Erythroblast (primary cell): ENCODE measurements around the gene KAT8.
"Not testable (repeated sequence)": the region's sequence is repeated elsewhere in the genome, so short reads cannot be mapped to it uniquely, and the experiment has no call there.

Source experiments
- DNase-seq, 2 experiments: peaks; one replicate each; lab custom pipeline; 2025; lab: John Stamatoyannopoulos, UW
- GATA1 ChIP-seq: IDR thresholded peaks from 2 replicates; pipeline ENCODE4 v1.6.1; 2011; ENCODE audit warnings: low read depth, mild to moderate bottlenecking, control low read depth, low read length, moderate library complexity
- POLR2A ChIP-seq: IDR thresholded peaks from 2 replicates; pipeline ENCODE4 v1.6.1; 2011; ENCODE audit warnings: mild to moderate bottlenecking, low read length

KAT8 gene

DNA sequence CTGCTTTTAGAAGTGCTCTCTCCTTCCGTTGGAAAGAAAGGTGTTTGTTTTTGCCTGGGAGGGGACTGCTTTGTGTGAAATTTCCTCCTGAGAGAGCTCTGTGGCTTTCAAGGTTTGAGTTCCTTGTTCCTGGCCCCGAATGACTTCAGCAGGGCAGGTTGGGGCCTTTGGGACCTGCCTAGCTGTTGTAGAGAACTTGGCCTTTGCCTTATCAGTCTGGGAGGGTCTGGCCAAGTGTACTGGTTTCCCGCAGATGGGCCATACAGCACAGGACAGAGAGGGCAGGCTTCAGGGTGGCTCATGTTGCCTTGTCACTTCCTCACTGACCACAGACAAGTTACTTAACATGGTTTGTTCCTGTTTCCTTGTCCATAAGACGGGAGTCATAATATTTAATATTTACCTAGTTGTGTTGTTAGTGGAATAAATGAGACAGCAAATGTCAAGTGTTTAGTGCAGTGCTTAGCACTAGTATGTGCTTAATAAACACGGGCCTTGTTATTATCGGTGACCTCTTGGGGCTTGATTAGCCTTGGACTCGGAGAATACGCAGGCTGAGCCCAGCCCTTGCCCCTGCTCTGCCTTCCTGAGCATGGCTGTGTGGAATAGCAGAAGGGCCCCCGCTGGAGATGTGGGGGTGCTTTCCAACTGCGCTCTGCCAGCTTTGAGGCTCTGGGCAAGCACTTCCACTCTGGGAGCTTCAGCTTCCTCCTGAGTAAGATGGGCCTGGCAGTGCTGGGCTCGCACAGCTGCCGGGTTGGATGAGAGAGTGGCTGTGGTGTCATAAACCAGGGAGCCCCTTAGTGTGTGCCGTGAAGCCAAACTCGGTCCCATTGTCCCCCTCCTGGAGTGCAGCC, 11.5 kb downstream of the KAT8 start:
- DNase-seq = peak; percentile 73 to 87
- no peak for TF ChIP-seq GATA1
- peak; percentile 16 for TF ChIP-seq POLR2A

DNA sequence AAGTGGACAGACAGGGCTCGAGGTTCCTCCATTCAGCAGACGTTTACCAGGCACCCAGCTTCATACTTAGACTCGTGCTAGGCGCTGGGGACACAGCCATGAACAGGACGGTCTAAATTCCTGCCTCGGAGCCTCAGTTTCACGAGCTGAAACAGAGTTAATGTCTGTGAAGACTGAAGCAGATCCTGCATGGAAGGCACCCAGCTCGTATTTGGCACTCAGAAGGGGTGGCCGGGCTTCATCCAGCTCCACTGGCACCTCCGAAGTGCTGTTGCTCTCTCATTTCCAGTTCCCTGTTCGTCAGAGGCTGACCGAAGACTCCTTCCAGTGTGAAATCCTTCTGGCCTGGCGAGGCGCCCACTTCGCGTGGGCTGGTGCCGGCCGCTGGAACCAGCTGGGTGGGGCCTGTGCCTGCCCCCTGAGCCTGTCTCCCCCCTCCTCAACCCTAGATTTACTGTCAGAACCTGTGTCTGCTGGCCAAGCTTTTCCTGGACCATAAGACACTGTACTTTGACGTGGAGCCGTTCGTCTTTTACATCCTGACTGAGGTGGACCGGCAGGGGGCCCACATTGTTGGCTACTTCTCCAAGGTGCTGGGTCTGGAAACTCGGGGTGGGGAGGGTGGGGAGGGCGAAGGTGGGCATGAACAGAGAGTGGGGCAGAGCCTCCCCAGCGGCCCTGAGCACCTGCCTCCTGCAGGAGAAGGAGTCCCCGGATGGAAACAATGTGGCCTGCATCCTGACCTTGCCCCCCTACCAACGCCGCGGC, 12.3 kb downstream of the KAT8 start:
- DNase-seq = no peak
- TF ChIP-seq GATA1 (no peak), POLR2A (no peak)

- no peak for DNase-seq
- TF ChIP-seq GATA1 (no peak), POLR2A (no peak)
Observed at GRCh38 chr16:31130336-31130891, 12.9 kb downstream of the KAT8 start.

GRCh38 chr16:31130899-31131298, 13.4 kb downstream of the KAT8 start:
- DNase-seq = no peak
- TF ChIP-seq POLR2A (no peak), GATA1 (no peak)

- TF ChIP-seq GATA1 (no peak), POLR2A (no peak)
- DNase-seq = no peak
Observed at GRCh38 chr16:31131416-31131815, 14.0 kb downstream of the KAT8 start.

DNA sequence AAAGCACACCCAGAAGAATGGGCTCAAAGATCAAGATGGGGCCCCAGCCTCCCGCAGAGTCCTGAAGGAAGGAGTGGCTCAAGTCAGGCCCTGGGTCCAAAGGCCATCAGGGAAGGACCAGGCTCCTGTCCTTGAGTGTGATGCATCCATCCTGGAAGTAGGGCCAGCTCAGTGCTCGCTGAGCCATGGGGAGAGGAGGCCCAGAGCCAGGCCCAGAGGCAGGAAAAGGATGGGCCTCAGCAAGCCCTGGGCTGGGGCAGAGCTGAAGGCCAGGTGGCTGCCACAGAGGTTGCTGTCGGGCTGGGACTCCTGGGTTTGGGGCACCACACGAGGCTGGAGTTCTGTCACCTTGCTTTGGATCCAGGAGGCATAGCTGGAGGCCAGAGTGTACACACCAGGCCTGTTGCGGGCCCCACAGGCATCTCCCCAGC, 14.4 kb downstream of the KAT8 start:
- DNase-seq = no peak
- TF ChIP-seq GATA1 (no peak), POLR2A (no peak)

- TF ChIP-seq GATA1 (no peak), POLR2A (no peak)
- DNase-seq = no peak
Observed at GRCh38 chr16:31132303-31132979, 15.0 kb downstream of the KAT8 start.

- no peak for TF ChIP-seq GATA1
- no peak for TF ChIP-seq POLR2A
- no peak for DNase-seq
Observed at GRCh38 chr16:31133046-31133501, 15.6 kb downstream of the KAT8 start.

GRCh38 chr16:31134091-31134571, 16.7 kb downstream of the KAT8 start:
- TF ChIP-seq GATA1 (no peak), POLR2A (no peak)

DNA sequence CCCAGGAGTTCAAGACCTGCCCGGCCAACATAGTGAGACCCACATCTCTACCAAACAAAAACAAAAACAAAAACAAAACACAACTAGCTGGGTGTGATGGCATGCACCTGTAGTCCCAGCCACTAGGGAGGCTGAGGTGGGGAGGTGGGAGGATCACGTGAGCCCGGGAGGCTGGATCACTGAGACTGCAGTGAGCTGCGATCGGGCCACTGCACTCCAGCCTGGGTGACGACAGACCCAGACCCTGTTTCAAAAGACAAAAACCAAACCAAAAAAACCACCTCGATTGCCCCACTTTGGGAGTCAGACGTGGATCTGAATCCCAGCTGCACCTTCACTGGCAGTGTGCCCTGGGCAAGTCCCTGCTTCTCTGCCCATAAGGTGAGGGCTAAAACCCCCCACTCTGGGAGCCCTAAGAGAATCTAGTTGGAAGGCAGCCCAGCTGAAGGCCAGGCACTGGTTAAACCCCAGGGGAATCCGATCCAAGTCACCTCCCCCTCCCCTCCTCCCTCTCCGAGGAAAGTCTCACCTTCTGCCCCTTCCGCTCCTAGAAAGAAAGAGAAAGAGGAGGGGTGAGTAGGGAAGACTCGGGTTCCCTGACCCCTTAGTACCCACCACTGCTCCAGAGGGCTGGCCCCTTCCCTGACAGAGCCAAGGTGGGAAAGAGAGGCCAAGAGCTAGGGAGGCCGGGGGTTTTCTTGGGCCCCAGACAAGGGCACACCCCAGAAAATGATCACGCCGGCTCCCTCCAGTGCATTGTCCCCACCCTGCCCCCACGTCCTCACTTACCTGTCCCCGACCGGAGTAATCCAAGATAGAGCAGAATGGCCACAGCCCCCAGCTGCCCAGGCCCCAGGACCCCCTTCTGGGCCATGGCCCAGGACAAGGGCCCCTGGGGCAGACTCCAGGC, 17.4 kb downstream of the KAT8 start:
- TF ChIP-seq POLR2A = no peak
- TF ChIP-seq GATA1 = no peak
- no peak for DNase-seq

More at GRCh38 chr16:31134091-31134571, 16.7 kb downstream of the KAT8 start:
- DNase-seq = peak; percentile 43 to 64

GRCh38 chr16:31135535-31136286, 18.2 kb downstream of the KAT8 start, which contains the start of gene PRSS8:
Gene PRSS8 (minus strand): TSS chr16:31135727. CDS start chr16:31135498, 229 bp downstream.
- no peak for TF ChIP-seq POLR2A
- TF ChIP-seq GATA1 = no peak
- no peak for DNase-seq

DNA sequence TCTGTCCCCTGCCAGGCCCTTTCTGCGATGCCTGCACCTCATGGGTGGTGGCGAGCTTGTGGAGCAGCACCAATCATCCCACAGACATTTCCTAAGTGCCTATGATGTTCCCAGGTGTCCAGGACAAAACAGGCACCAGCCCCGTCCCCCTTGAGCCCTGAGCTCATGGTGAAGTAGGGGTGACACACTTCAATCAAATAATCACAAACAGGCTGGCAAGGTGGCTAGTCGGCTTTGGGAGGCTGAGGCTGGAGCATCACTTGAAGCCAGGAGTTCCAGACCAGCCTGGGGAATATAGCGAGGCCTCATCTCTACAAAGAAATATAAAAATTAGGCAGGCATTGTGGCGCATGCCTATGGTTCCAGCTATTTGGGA, 18.8 kb downstream of the KAT8 start:
- DNase-seq = no peak
- TF ChIP-seq GATA1 (no peak), POLR2A (no peak)

DNA sequence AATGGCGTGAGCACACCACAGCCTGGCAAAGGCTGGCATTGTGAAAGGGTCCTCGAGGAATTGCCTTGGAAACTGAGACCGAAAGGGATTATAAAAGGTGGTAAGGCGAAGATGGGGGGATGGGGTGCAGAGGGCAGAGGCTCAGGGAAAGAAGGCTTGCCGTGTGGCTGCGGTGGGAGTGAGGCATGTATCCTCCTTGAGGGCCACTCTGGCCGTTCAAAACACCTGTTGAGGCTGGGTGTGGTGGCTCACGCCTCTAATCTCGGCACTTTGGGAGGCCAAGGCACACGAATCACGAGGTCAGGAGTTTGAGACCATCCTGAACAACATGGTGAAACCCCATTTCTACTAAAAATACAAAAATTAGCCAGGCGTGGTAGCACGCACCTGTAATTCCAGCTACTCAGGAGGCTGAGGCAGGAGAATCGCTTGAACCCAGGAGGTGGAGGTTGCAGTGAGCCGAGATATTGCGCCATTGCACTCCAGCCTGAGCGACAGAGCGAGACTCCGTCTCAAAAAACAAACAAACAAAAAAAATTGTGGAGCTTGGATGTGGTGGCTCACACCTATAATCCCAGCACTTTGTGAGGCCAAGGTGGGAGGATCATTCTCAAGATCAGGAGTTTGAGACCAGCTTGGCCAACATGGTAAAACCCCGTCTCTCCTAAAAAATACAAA, 19.5 kb downstream of the KAT8 start:
- DNase-seq = not testable (repeated sequence)
